Measurements from ENCODE around the gene DHCR24.

DNA sequence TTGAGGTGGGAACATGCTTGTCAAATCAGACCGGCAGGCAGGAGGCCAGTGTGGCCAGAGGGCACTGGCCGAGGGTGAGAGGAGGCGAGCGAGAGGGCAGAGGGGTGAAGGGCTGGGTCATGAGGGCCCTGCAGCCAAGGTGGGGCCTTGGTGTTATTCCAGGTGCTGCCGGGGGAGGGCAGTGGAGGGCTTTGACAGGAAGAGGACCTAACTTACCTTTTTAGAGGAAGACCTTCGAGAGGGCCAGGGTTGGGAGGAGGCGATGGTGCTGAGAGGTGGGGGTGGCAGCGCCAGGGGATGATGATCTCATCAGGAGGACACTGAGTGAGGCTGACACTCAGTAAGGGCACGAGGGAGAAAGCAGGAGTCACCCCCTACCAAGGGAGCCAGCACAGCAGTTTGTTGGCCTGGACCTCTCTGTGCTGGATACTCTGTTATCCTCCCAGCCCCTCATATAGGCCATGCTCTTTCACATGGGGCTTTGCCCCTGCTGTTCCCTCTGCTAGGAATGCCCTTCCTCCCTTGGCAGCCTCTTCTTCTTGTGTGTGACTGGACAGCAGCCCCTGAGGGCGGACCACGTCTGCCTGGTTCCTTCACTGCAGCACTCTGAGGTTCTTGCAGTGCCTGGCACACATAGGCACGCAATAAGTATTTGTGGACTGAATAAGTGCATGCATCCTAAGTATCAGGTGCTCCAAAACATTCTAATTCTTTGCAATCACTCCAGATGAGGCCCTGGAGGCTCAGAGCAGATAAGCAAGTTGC lies 78.4 kb downstream of the DHCR24 start:
- TF ChIP-seq EZH2 (IDR thresholded peaks at IDR 0.05): no peak
- TF ChIP-seq FOXP2 (optimal IDR thresholded peaks at IDR 0.05; ENCODE audit: control extremely low read depth, extremely low read length, insufficient read depth): no peak

Data from SK-N-MC (cell line).